Left renal pelvis (tissue), 4 donors: ENCODE data around the gene UQCR11. TPM values are rescaled to one million over a fixed set of nuclear protein-coding genes. Genes with fewer than 3 reads are reported as not detected.

ENCODE experiments used
- DNase-seq, 4 donors: peaks; one replicate each; pipeline ENCODE4 v3.0.0-alpha.2; 2013; ENCODE audit warnings: low read depth in 4 of 4, low spot score in 3 of 4
- polyA plus RNA-seq, 4 donors: library from polyadenylated mRNA; unstranded; fragments of 120-200 nt; gene quantifications; one replicate each; pipeline ENCODE4 v1.2.1, GENCODE V29; 2013; ENCODE audit not compliant: insufficient read length in 4 of 4

Gene UQCR11
- polyA plus RNA-seq, 4 donors, result 86.3 to 159 (median 107) TPM

GRCh38 chr19:1618157-1619093, 13.2 kb upstream of the UQCR11 start:
- DNase-seq, result no peak

- DNase-seq, result no peak
Measured at GRCh38 chr19:1616875-1617274, 11.6 kb upstream of the UQCR11 start.

- no peak for DNase-seq
Measured at GRCh38 chr19:1616396-1616795, 11.1 kb upstream of the UQCR11 start.

- no peak for DNase-seq
Measured at GRCh38 chr19:1615156-1615765, 10.0 kb upstream of the UQCR11 start.

- no peak for DNase-seq
Measured at GRCh38 chr19:1613808-1614570, 8.7 kb upstream of the UQCR11 start.

- DNase-seq, result no peak
Measured at GRCh38 chr19:1613146-1613545, 7.9 kb upstream of the UQCR11 start.

- DNase-seq, result no peak
Measured at GRCh38 chr19:1612114-1613086, 7.1 kb upstream of the UQCR11 start.

- DNase-seq, result no peak
Measured at GRCh38 chr19:1611353-1611752, 6.1 kb upstream of the UQCR11 start.

GRCh38 chr19:1610579-1610978, 5.3 kb upstream of the UQCR11 start:
- DNase-seq, result no peak

- no peak for DNase-seq
Measured at GRCh38 chr19:1609680-1610474, 4.6 kb upstream of the UQCR11 start.

GRCh38 chr19:1609103-1609396, 3.8 kb upstream of the UQCR11 start:
- DNase-seq, result no peak

GRCh38 chr19:1608359-1609102, 3.3 kb upstream of the UQCR11 start:
- no peak for DNase-seq

- DNase-seq, result no peak
Measured at GRCh38 chr19:1606138-1606651, 933 bp upstream of the UQCR11 start.

GRCh38 chr19:1602091-1602707, 3.1 kb downstream of the UQCR11 start:
- DNase-seq, result no peak

GRCh38 chr19:1601613-1602064, 3.6 kb downstream of the UQCR11 start:
- no peak for DNase-seq

- no peak for DNase-seq
Measured at GRCh38 chr19:1599460-1599846, 5.8 kb downstream of the UQCR11 start.

GRCh38 chr19:1598777-1599459, 6.3 kb downstream of the UQCR11 start:
- no peak for DNase-seq

- DNase-seq, result no peak
Measured at GRCh38 chr19:1593501-1593772, 11.8 kb downstream of the UQCR11 start.
